GM12891 (cell line): ENCODE measurements around the gene SLC9C1.

ENCODE experiments used
- PAX5 ChIP-seq: IDR thresholded peaks from 2 replicates; pipeline ENCODE4 v1.6.1; 2011; ENCODE audit warnings: low read length, moderate library complexity, mild to moderate bottlenecking; ENCODE audit not compliant: insufficient read depth, severe bottlenecking
- POLR2A ChIP-seq: IDR thresholded peaks from 2 replicates; pipeline ENCODE4 v1.6.1; 2011; ENCODE audit warnings: low read depth, low read length, control low read depth
- POLR2AphosphoS5 ChIP-seq: IDR thresholded peaks from 2 replicates; pipeline ENCODE4 v1.6.1; 2011; ENCODE audit warnings: low read depth, low read length, control low read depth
- POU2F2 ChIP-seq: IDR thresholded peaks from 2 replicates; pipeline ENCODE4 v1.6.1; 2011; ENCODE audit warnings: low read depth, mild to moderate bottlenecking, control low read depth, low read length, moderate library complexity
- SPI1 ChIP-seq: IDR thresholded peaks from 2 replicates; pipeline ENCODE4 v1.6.1; 2011; ENCODE audit warnings: low read depth, low read length, control low read depth
- TAF1 ChIP-seq: IDR thresholded peaks from 2 replicates; pipeline ENCODE4 v1.6.1; 2011; ENCODE audit warnings: low read depth, low read length, control low read depth

- TF ChIP-seq POLR2AphosphoS5 (no peak), POLR2A (no peak), SPI1 (no peak), TAF1 (no peak), POU2F2 (no peak), PAX5 (no peak)
Observed at GRCh38 chr3:112171144-112171543, 122.9 kb downstream of the SLC9C1 start.
